DND-41 (cell line): ENCODE results near the gene MEIS1.

ENCODE experiments used
- ATAC-seq: fragments of 200-7000 bp; cut with Tn5 transposase; 3 replicates; pipeline ENCODE4 v1.9.1; 2021; ENCODE audit warnings: low read depth; ENCODE audit not compliant: insufficient read depth
- DNase-seq: peaks from one replicate; pipeline ENCODE4 v3.0.0-alpha.2; 2020
- H2AFZ ChIP-seq: 2 replicates; pipeline ENCODE4 v1.6.0; 2012; ENCODE audit warnings: low read depth, low read length
- H3K27ac ChIP-seq: 2 replicates; pipeline ENCODE4 v1.5.1; 2012; ENCODE audit warnings: low read length, inconsistent platforms
- H3K27me3 ChIP-seq: fragments of 200-600 bp; sonication (generic); 2 replicates; pipeline ENCODE4 v1.6.0; 2012; ENCODE audit warnings: low read length, mild to moderate bottlenecking, inconsistent platforms; ENCODE audit not compliant: insufficient read depth, poor library complexity
- H3K36me3 ChIP-seq: 2 replicates; pipeline ENCODE4 v1.5.1; 2012; ENCODE audit warnings: low read length, inconsistent platforms; ENCODE audit not compliant: insufficient read depth
- H3K4me1 ChIP-seq: 2 replicates; pipeline ENCODE4 v1.5.1; 2012; ENCODE audit warnings: mild to moderate bottlenecking, low read length; ENCODE audit not compliant: insufficient read depth
- H3K4me2 ChIP-seq: 2 replicates; pipeline ENCODE4 v1.6.0; 2012; ENCODE audit warnings: mild to moderate bottlenecking, moderate library complexity, low read length, inconsistent platforms; ENCODE audit not compliant: insufficient read depth
- H3K4me3 ChIP-seq, 2 experiments: fragments of 200-600 bp in 1 of 2; shearing (Covaris generic) in 1 of 2; 2 replicates each; pipeline ENCODE4 v1.5.1; 2012 to 2016; ENCODE audit warnings: inconsistent platforms in 2 of 2, low read length in 2 of 2, mild to moderate bottlenecking in 2 of 2, low read depth in 1 of 2, moderate library complexity in 1 of 2
- H3K79me2 ChIP-seq: 2 replicates; pipeline ENCODE4 v1.6.0; 2012; ENCODE audit warnings: low read length, inconsistent platforms; ENCODE audit not compliant: insufficient read depth
- H3K9ac ChIP-seq: 2 replicates; pipeline ENCODE4 v1.6.0; 2012; ENCODE audit warnings: low read depth, mild to moderate bottlenecking, inconsistent platforms, low read length, moderate library complexity
- H3K9me3 ChIP-seq: 2 replicates; pipeline ENCODE4 v1.5.1; 2012; ENCODE audit warnings: low read length, moderate library complexity, mild to moderate bottlenecking, inconsistent platforms; ENCODE audit not compliant: insufficient read depth, severe bottlenecking
- H4K20me1 ChIP-seq: 2 replicates; pipeline ENCODE4 v1.6.0; 2012; ENCODE audit warnings: low read length; ENCODE audit not compliant: insufficient read depth
- EZH2 ChIP-seq: IDR thresholded peaks from 3 replicates; pipeline ENCODE4 v1.6.1; 2012; ENCODE audit warnings: borderline replicate concordance, low read depth, mild to moderate bottlenecking, moderate library complexity, low read length, inconsistent platforms; ENCODE audit not compliant: severe bottlenecking
- TF ChIP-seq, protein P1 (sequence below): IDR thresholded peaks from 2 replicates; pipeline ENCODE4 v1.5.1; 2012; ENCODE audit warnings: borderline replicate concordance, low read length, moderate library complexity, mild to moderate bottlenecking; ENCODE audit not compliant: poor library complexity, severe bottlenecking; ENCODE audit errors: extremely low read depth

Gene MEIS1

GRCh38 chr2:66582104-66582986 lies 147.4 kb downstream of the MEIS1 start:
- H3K9me3 ChIP-seq: no peaks in the 10 kb centered on the region
- no peaks in the 10 kb centered on the region for H3K36me3 ChIP-seq
- ATAC-seq (no peak), DNase-seq (no peak)
- TF ChIP-seq, protein P1, sequence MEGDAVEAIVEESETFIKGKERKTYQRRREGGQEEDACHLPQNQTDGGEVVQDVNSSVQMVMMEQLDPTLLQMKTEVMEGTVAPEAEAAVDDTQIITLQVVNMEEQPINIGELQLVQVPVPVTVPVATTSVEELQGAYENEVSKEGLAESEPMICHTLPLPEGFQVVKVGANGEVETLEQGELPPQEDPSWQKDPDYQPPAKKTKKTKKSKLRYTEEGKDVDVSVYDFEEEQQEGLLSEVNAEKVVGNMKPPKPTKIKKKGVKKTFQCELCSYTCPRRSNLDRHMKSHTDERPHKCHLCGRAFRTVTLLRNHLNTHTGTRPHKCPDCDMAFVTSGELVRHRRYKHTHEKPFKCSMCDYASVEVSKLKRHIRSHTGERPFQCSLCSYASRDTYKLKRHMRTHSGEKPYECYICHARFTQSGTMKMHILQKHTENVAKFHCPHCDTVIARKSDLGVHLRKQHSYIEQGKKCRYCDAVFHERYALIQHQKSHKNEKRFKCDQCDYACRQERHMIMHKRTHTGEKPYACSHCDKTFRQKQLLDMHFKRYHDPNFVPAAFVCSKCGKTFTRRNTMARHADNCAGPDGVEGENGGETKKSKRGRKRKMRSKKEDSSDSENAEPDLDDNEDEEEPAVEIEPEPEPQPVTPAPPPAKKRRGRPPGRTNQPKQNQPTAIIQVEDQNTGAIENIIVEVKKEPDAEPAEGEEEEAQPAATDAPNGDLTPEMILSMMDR: no peak
- TF ChIP-seq EZH2: no peak
- no peak overlapping the region for H3K27ac ChIP-seq
- H4K20me1 ChIP-seq: no peaks in the 10 kb centered on the region
- H3K9ac ChIP-seq: no peak overlapping the region
- no peak overlapping the region for H3K4me3 ChIP-seq
- no peaks in the 10 kb centered on the region for H3K79me2 ChIP-seq
- H2AFZ ChIP-seq: no peak overlapping the region
- no peaks in the 10 kb centered on the region for H3K4me1 ChIP-seq
- no peaks in the 10 kb centered on the region for H3K27me3 ChIP-seq
- H3K4me2 ChIP-seq: no peak overlapping the region

- no peak for ATAC-seq
- H4K20me1 ChIP-seq: no peaks in the 10 kb centered on the region
- no peaks in the 10 kb centered on the region for H3K79me2 ChIP-seq
- H3K27me3 ChIP-seq: no peaks in the 10 kb centered on the region
- no peak for DNase-seq
- H2AFZ ChIP-seq: no peak overlapping the region
- H3K4me1 ChIP-seq: no peaks in the 10 kb centered on the region
- no peaks in the 10 kb centered on the region for H3K9me3 ChIP-seq
- no peak overlapping the region for H3K4me3 ChIP-seq
- H3K27ac ChIP-seq: no peak overlapping the region
- no peak overlapping the region for H3K9ac ChIP-seq
- TF ChIP-seq EZH2: no peak
- TF ChIP-seq, protein P1: no peak
- no peak overlapping the region for H3K4me2 ChIP-seq
- no peaks in the 10 kb centered on the region for H3K36me3 ChIP-seq
Measured at GRCh38 chr2:66582987-66583880, 148.3 kb downstream of the MEIS1 start.

- Histone ChIP-seq H3K79me2 (no peaks in the 10 kb centered on the region), H3K9ac (no peak overlapping the region), H3K9me3 (no peaks in the 10 kb centered on the region), H3K27me3 (no peaks in the 10 kb centered on the region), H3K4me1 (no peaks in the 10 kb centered on the region), H3K4me2 (no peak overlapping the region), H3K36me3 (no peaks in the 10 kb centered on the region), H3K4me3 (no peak overlapping the region), H4K20me1 (no peaks in the 10 kb centered on the region), H2AFZ (no peak overlapping the region), H3K27ac (no peak overlapping the region)
- DNase-seq (no peak), ATAC-seq (no peak)
- TF ChIP-seq, protein P1: no peak
- TF ChIP-seq EZH2: no peak
Measured at GRCh38 chr2:66583881-66584280, 149.0 kb downstream of the MEIS1 start.
